Breast epithelium (tissue), 3 donors: ENCODE data around the gene PSMC3IP.

Experiments
- POLR2AphosphoS5 ChIP-seq, 3 donors: sonication (generic); formaldehyde crosslinking; IDR thresholded peaks; one replicate each; pipeline ENCODE4 v1.6.1; 2017; ENCODE audit warnings: antibody characterized with exemption in 3 of 3
- TF ChIP-seq, protein P1 (sequence below), 3 donors: fragments of 450-650 bp; IDR thresholded peaks; one replicate each; pipeline ENCODE4 v1.5.1; 2016 to 2017; ENCODE audit warnings: antibody characterized with exemption in 3 of 3, mild to moderate bottlenecking in 3 of 3, moderate library complexity in 3 of 3

DNA sequence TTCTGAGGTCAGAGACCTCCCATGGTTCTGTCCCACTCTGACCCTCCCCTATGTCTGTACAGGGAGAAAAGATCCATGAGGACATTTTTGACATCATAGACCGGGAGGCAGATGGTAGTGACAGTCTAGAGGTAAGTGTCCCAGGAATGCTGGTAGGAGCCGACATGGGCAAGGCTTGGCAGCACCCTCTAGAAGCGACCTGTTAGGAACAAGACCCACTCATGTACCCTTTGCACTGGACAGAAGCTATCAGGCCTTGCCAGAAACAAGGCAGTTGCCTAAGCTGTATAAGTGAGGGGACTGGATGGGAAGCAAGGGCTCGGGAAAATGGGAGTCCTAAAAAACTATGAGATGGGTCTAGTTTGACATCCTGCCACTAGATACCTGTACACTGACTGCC lies 34.5 kb upstream of the PSMC3IP start:
- TF ChIP-seq POLR2AphosphoS5 (IDR thresholded peaks at IDR 0.05), result no peak
- TF ChIP-seq, protein P1, sequence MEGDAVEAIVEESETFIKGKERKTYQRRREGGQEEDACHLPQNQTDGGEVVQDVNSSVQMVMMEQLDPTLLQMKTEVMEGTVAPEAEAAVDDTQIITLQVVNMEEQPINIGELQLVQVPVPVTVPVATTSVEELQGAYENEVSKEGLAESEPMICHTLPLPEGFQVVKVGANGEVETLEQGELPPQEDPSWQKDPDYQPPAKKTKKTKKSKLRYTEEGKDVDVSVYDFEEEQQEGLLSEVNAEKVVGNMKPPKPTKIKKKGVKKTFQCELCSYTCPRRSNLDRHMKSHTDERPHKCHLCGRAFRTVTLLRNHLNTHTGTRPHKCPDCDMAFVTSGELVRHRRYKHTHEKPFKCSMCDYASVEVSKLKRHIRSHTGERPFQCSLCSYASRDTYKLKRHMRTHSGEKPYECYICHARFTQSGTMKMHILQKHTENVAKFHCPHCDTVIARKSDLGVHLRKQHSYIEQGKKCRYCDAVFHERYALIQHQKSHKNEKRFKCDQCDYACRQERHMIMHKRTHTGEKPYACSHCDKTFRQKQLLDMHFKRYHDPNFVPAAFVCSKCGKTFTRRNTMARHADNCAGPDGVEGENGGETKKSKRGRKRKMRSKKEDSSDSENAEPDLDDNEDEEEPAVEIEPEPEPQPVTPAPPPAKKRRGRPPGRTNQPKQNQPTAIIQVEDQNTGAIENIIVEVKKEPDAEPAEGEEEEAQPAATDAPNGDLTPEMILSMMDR (IDR thresholded peaks at IDR 0.05), result no peak
